GM23248 (cell line): Measurements from ENCODE around the gene PDK4.

Experiments used
- EZH2 ChIP-seq: fragments of 200-600 bp; sonication (generic); IDR thresholded peaks from 2 replicates; pipeline ENCODE4 v1.6.1; 2018; ENCODE audit warnings: antibody characterized with exemption, mild to moderate bottlenecking; ENCODE audit not compliant: insufficient read depth, poor library complexity, severe bottlenecking
- EZH2phosphoT487 ChIP-seq: fragments of 200-600 bp; sonication (generic); IDR thresholded peaks from 2 replicates; pipeline ENCODE4 v1.6.1; 2018; ENCODE audit warnings: antibody characterized with exemption, moderate library complexity, mild to moderate bottlenecking, low read depth; ENCODE audit not compliant: insufficient read depth

- TF ChIP-seq EZH2phosphoT487 (no peak), EZH2 (no peak)
Measured at GRCh38 chr7:95620631-95621030, 24.3 kb upstream of the PDK4 start.
